ENCODE data around the gene NDUFA12.
A peak's percentile ranks its signal among the peaks of the same experiment; 100 is the strongest.

The NDUFA12 gene

DNA sequence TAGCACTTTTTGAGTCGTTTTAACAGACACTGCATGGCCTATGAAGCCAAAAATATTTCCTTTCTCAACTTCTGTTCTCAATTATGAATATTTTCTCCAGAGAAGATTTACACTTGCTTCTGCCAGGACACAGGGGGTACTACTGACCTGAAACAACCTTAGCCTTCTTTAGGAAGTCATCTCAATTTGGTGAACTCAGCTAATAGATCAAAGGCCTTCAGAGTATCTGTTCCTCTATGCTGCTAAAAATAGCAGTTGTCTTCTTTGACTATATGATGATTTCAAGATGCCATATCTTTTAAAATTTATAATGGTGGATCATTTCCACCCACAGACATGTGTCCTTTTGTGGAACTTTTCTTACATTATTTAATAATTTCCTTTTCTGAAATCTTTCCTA is 14.0 kb upstream of the NDUFA12 start:
- TF ChIP-seq POLR2A (IDR thresholded peaks at IDR 0.05; ENCODE audit: extremely low read depth, insufficient read length) = no peak
- TF ChIP-seq, protein P1, sequence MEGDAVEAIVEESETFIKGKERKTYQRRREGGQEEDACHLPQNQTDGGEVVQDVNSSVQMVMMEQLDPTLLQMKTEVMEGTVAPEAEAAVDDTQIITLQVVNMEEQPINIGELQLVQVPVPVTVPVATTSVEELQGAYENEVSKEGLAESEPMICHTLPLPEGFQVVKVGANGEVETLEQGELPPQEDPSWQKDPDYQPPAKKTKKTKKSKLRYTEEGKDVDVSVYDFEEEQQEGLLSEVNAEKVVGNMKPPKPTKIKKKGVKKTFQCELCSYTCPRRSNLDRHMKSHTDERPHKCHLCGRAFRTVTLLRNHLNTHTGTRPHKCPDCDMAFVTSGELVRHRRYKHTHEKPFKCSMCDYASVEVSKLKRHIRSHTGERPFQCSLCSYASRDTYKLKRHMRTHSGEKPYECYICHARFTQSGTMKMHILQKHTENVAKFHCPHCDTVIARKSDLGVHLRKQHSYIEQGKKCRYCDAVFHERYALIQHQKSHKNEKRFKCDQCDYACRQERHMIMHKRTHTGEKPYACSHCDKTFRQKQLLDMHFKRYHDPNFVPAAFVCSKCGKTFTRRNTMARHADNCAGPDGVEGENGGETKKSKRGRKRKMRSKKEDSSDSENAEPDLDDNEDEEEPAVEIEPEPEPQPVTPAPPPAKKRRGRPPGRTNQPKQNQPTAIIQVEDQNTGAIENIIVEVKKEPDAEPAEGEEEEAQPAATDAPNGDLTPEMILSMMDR (IDR thresholded peaks at IDR 0.05; ENCODE audit: low read depth, low read length) = no peak
- TF ChIP-seq, protein P2, sequence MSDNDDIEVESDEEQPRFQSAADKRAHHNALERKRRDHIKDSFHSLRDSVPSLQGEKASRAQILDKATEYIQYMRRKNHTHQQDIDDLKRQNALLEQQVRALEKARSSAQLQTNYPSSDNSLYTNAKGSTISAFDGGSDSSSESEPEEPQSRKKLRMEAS (IDR thresholded peaks at IDR 0.05; ENCODE audit: low read depth, low read length) = no peak
- no peak for TF ChIP-seq MYC (IDR thresholded peaks at IDR 0.05; ENCODE audit: low read depth, low read length)
- H3K4me3 ChIP-seq (ENCODE audit: low read depth, low read length) = no peak overlapping the region
- DNase-seq (ENCODE audit: low read depth) = no peak

DNA sequence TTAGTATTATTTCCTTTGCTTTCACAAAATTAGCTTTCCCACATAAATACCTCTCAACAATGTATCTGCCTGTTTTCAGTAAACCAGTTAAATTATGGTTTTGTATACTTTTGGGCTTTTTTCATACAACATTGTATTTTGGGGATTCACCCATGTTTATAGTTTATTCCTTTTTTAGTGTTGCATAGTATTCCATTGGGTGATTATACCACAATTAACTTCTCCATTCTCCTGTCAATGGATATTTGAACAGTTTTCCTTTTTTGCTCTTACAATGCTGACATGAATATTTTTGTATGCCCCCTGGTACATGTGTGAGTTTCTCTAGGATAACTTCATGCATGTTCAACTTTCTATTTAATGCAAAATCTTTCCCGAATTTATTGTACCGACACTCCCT is 12.6 kb upstream of the NDUFA12 start:
- TF ChIP-seq MYC (IDR thresholded peaks at IDR 0.05; ENCODE audit: low read depth, low read length) = no peak
- TF ChIP-seq POLR2A (IDR thresholded peaks at IDR 0.05; ENCODE audit: extremely low read depth, insufficient read length) = no peak
- TF ChIP-seq, protein P2 (IDR thresholded peaks at IDR 0.05; ENCODE audit: low read depth, low read length) = no peak
- TF ChIP-seq, protein P1 (IDR thresholded peaks at IDR 0.05; ENCODE audit: low read depth, low read length) = no peak
- DNase-seq (ENCODE audit: low read depth) = no peak
- no peak overlapping the region for H3K4me3 ChIP-seq (ENCODE audit: low read depth, low read length)

DNA sequence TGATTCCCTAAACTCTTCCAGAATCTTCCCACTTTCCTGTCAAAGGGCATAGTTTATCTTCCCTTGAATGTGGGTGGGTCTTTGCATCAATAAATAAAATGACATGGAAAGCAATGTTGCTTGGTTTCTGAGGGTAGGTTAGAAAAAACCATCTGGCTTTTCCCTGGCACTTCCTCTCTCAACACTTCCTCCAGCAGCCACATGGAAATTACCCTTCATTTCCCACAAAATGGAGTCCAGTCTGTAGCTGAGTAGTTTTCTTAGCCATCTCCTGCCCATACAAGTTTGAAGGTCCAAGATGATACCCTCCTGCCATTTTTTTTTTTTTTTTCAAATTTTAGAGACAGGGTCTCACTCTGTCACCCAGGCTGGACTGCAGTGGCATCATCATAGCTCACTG is 11.1 kb upstream of the NDUFA12 start:
- H3K4me3 ChIP-seq (ENCODE audit: low read depth, low read length) = no peak overlapping the region
- no peak for DNase-seq (ENCODE audit: low read depth)
- TF ChIP-seq, protein P2 (IDR thresholded peaks at IDR 0.05; ENCODE audit: low read depth, low read length) = no peak
- TF ChIP-seq MYC (IDR thresholded peaks at IDR 0.05; ENCODE audit: low read depth, low read length) = no peak
- TF ChIP-seq, protein P1 (IDR thresholded peaks at IDR 0.05; ENCODE audit: low read depth, low read length) = no peak
- TF ChIP-seq POLR2A (IDR thresholded peaks at IDR 0.05; ENCODE audit: extremely low read depth, insufficient read length) = no peak

DNA sequence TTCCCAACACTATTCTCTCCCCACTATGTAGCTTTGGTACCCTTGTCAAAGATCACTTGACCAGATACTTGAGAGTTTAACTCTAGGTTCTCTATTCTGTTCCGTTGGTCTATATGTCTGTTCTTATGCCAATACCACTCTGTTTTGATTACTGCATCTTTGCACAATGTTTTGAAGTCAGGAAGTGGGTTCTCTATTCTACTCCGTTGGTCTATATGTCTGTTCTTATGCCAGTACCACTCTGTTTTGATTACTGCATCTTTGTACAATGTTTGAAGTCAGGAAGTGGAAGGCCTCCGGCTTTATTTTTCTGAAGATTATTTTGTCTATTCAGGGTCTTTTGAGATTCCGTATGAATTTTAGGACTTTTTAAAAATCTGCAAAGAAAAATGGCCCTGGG is 2.7 kb upstream of the NDUFA12 start:
- no peak overlapping the region for H3K4me3 ChIP-seq (ENCODE audit: low read depth, low read length)
- no peak for TF ChIP-seq MYC (IDR thresholded peaks at IDR 0.05; ENCODE audit: low read depth, low read length)
- TF ChIP-seq POLR2A (IDR thresholded peaks at IDR 0.05; ENCODE audit: extremely low read depth, insufficient read length) = no peak
- TF ChIP-seq, protein P1 (IDR thresholded peaks at IDR 0.05; ENCODE audit: low read depth, low read length) = no peak
- TF ChIP-seq, protein P2 (IDR thresholded peaks at IDR 0.05; ENCODE audit: low read depth, low read length) = no peak
- DNase-seq (ENCODE audit: low read depth) = no peak

DNA sequence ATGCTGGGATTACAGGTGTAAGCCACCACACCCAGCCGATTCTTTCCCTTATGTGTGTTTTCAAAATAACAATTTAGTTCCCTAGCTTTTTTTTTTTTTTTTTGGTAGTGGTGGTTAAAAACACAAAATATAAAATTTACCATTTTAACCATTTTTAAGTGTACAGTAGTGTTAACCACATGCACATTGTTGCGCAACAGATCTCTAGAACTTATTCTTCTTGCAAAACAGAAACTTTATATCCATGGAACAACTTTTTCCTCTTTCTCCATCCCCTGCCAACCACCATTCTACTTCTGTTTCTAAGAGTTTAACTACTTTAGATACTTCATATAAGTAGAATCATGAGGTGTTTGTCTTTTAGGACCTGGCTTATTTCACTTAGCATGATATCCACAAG is 1.1 kb upstream of the NDUFA12 start:
- TF ChIP-seq MYC (IDR thresholded peaks at IDR 0.05; ENCODE audit: low read depth, low read length) (0 out of 2 replicates have a peak, but pooled peaks have one; percentile 14), POLR2A (IDR thresholded peaks at IDR 0.05; ENCODE audit: extremely low read depth, insufficient read length) (no peak)
- TF ChIP-seq, protein P1 (IDR thresholded peaks at IDR 0.05; ENCODE audit: low read depth, low read length) = no peak
- TF ChIP-seq, protein P2 (IDR thresholded peaks at IDR 0.05; ENCODE audit: low read depth, low read length) = no peak
- no peak overlapping the region for H3K4me3 ChIP-seq (ENCODE audit: low read depth, low read length)
- DNase-seq (ENCODE audit: low read depth) = peak; percentile 68

DNA sequence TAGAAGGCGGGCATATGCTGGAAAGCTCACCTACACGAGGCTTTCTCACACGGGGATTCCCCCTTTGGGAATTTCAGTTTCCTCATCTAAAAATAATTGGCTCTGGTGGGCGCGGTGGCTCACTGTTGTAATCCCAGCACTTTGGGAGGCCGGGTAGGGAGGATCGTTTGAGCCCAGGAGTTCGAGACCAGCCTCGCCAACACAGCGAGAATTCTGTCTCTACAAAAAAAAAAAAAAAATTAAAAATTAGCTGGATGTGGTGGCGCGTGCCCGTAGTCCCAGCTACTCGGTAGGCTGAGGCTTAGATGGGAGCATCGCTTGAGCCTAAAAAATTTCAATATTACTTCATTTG is 400 bp upstream of the NDUFA12 start:
- TF ChIP-seq MYC (IDR thresholded peaks at IDR 0.05; ENCODE audit: low read depth, low read length) = no peak
- TF ChIP-seq, protein P1 (IDR thresholded peaks at IDR 0.05; ENCODE audit: low read depth, low read length) = no peak
- TF ChIP-seq, protein P2 (IDR thresholded peaks at IDR 0.05; ENCODE audit: low read depth, low read length) = no peak
- TF ChIP-seq POLR2A (IDR thresholded peaks at IDR 0.05; ENCODE audit: extremely low read depth, insufficient read length) = no peak

More for the DNA sequence above, 400 bp upstream of the NDUFA12 start:
- no peak for DNase-seq (ENCODE audit: low read depth)
- H3K4me3 ChIP-seq (ENCODE audit: low read depth, low read length) = peak overlapping the region; percentile 71
